GM20431 (cell line): Measurements from ENCODE around the gene PRMT5.

Experiments used
- in situ Hi-C: fragments of 300-500 bp; cut with MseI, MboI; formaldehyde crosslinking; loops from one replicate; pipeline ENCODE4 v1.15.0; 2020; ENCODE audit warnings: low sequenced_read_pairs; ENCODE audit not compliant: unreplicated experiment

PRMT5 gene

DNA sequence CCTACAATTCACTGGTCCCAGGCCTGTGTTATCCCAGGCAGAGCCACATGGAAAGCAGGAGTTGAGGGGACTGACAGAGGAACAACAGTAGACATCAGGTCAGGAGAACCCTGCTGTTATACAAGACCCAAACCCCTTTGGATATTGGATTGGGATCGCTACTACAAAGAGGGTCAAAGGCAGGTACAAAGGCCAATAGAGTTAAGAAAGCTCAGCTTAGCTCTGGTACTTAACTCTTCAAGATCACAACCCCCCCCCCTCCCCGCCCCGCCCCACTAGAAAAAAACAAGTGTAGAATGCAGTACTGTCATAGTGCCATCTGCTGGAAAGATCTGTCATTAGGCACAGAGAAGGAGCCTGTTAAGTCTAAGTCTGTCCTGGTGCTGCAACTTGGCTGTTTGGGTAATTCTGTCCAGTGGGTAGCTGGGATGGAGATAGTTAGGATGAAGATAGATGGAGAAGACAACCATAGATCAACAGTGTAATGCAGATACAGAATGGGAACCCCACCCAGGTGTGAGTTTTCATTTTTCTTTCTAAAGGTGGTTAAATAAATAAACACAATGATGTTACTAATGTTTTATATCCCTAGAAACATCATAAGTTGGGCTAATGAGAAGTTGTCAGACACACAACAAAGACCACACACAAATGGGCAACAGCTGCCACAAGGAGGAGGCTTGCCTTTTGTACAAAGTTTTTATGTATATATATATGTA is 28.9 kb downstream of the PRMT5 start:
- in situ Hi-C loops, result no loop called here

DNA sequence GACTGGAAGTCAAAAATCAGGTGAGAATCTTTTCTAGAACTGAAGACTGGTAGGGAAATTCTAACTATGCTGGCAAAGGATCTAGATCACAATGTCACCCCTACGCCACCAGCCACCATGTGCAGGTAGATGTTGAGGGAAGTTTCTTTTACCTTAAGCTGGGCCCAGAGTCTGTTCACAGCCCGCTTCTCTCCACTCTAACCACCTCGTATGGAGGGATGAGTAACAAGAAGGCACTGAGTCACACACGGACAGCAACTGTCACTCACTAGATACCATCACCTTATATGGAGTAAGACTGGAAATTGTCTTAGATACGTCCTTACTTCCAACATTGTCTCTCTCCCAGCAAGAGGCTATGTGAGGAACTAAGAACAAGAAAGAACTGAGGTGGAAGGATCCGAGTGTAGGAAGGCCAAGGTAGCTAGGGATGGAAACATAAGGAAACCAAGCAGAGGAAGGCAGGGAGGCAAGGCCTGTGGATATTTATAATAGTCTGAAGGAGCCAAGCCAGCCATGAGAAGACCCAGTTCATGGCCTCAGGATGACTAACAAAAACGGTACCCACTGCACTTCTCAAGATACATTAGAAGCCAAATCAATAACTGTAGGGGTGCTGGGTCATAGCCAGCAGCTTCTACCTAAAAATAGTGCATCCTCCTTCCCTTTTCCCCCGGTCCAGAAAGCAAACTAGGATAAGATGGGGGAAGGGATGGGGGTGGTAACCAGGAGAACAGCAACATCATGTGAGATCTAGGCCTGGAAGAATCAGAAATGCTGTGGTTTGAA is 30.7 kb downstream of the PRMT5 start:
- in situ Hi-C loops, result no loop called here

DNA sequence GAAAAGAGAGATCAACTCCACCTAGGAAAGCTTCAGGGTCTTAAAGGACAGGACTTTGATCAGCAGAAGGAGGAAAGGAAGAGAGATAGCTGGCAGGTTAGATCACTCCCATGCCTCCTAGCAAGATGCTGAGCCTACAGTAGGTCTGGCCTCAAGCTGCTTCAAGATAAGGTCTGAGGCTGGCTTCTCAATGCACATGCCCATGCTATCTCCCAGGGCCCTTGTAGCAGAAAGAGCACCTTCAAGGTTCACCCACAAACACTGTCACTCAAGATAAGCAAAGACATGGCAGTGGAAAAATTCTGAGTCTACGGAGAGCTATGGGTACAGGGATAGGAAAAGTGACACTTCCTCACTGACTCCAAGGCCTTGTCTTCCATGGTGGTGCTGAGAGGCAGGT is 31.8 kb downstream of the PRMT5 start:
- in situ Hi-C loops, result no loop called here

DNA sequence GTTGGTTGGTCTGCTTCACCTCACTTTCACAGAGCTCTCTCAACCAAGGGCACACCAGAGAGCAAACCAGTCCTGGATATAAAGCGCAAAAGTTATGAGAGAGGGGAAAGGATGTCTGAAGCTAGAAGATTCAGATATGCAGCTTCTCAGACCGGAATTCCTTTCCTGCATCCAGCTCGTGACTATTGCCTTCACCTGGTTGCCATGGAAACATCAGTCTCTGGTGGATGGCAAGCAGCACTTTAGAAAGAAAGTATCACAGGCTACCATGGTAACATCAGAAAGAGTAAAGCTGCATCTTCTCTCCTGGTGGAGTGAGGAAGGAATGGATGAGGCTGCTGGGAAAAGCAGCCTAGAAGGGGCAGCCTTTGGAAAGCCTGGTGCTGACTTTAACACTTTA is 32.4 kb downstream of the PRMT5 start:
- in situ Hi-C loops, result no loop called here

DNA sequence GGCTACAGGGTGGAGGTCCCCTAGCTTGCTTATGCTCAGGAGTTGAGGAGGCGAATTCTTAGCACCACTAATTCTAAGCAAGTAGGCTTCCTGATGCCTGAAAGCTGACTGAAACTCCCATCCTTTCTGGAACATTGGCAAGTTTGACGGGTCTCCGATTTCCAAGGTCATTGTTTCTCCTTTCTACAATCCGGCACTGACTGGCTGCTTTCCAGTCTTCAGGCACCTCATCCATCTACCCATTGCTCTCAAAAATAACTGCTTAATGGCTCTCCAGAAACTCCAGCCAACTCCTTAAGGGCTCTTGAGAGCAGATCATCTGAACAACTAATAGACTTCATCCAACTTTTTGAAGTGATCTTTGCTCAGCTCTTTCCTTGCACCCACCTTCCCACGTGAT is 32.8 kb downstream of the PRMT5 start:
- in situ Hi-C loops, result no loop called here

DNA sequence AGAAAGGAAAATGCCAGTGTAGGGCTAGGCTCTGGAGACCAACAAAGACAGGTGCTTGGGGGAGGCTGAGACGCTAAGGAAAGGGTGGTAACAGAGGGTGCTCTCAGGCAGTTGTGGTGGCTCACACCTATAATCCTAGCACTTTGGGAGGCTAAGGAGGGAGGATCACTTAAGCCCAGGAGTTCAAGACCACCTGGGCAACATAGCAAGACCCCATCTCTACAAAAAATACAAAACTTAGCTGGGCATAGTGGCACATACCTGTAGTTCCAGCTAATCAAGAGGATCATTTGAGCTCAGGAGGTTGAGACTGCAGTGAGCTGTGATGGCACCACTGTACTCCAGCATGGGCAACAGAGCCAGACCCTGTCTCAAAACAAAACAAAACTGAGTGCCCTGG is 33.8 kb downstream of the PRMT5 start:
- in situ Hi-C loops, result no loop called here

DNA sequence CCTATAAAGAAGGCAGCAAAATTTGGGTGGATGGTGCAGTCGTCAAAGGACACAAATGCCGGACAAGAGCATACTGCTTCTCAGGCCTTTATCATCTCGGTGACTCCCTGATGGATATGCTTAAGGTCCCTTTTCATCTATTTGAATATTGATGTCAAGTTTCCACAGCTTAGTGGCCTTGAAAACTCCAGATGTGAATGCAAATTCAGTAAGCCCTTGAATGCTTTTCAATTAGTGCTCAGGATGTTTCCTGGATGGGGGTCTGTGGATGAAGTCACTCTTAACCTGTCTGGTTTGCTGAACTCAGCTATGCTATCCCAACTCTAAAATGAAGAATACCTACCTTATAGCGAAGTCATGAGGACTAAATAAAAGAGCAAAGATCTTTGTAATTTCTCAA is 35.5 kb downstream of the PRMT5 start:
- in situ Hi-C loops, result no loop called here

DNA sequence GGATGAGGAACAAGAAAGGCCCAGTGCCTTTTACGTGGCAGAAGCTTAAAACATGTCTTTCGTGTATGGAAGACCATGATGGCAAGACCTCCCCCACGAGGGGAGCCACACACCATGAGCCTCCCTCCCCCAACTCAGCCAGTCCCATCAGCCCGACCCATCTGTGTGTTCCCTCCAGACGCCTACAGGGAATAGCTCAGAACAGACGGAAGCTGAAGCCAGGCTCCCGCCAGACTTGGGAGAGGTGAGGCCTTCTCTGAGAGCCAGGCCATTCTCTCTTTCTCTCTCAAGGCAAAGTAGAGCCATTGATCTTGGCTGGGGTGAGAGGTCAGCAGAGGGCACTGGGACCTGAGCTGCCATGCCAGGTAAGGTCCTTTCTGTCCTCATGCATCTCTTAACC is 36.7 kb downstream of the PRMT5 start:
- in situ Hi-C loops, result no loop called here

DNA sequence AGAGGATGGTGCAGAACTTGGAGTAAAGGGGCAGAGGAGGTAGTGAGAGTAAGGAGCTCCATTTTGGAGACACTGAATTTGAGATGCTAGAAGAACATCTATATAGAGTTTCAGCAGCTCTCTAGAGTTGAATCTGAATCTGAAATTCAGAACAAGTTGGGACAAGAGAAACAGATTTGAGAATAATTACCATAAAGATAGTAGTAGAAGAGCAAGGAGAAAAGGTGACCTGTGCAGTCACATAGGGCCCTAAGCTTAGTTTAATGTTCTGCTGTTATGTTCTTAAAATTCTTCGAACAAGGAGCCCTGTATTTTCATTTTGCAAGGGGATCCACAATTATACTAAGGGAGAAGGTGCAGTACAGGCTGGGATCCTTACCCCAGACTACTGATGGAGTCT is 38.8 kb downstream of the PRMT5 start:
- in situ Hi-C loops, result no loop called here

DNA sequence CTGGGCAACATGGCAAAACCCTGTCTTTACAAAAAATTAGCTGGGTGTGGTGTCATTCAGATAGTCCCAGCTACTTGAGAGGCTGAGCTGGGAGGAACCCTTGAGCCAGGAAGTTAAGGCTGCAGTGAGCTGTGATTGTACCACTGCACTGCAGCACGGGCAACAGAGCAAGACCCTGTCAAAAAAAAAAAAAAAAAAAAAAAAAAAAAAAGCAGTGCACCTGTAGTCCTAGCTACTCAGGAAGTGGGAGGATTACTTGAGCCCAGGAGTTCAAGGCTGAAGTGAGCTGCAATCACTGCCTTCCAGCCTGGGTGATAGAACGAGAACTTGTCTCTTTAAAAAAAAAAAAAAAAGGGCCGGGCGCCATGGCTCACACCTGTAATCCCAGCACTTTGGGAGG is 40.5 kb downstream of the PRMT5 start:
- in situ Hi-C loops, result no loop called here

DNA sequence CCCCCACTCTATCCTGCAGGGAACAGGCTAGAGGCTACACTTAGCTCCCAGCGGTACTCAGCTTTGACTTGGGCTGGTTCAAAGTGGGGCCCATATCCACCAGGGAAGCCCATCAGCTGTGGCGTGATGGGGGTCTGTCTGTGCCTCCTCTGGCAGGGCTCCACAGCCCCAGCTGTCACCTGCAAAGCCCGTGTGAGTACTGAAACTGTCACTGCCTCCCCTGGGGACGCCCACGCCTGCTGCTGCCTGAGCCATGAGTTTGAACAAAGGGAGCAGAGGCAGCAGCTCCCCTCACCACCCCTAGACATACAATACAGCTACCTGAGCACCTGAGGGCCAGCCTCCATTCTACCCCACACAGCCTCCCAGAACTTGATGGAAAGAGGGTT is 41.2 kb downstream of the PRMT5 start:
- in situ Hi-C loops, result no loop called here

DNA sequence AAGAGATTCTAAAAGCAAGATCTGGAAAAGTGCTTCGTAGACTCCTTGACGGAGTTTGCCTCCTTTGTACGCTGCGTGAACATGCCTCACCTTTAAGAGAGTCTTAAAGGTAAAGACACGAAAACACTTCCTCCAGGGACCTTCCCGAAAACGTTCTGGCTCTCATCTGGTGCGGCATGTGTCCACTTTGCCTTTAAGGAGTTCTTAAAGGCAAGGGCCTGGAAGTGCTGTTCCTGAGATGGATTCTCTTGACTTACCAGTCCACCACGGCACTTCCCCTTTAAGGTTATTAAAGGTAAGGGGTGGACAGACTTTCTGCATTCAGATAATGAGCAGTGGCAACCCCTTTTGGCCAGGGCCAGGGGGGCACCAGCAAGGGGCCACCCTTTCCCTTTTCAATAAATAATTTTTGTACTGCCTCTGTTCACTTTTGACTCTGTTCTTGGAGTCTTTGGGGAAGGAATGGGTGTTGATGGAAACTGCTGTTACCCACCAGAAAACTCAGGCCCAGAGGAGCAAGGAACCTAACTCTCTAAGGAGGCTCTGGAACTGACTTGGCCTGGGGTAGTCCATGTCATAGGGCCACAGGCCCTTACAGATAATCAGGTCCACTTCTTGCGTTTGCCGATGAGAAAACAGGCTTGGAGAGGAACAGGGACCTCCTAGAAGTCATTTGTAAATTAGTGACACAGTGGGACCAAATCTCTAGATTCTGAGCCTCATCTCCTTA is 41.8 kb downstream of the PRMT5 start:
- in situ Hi-C loops, result no loop called here

DNA sequence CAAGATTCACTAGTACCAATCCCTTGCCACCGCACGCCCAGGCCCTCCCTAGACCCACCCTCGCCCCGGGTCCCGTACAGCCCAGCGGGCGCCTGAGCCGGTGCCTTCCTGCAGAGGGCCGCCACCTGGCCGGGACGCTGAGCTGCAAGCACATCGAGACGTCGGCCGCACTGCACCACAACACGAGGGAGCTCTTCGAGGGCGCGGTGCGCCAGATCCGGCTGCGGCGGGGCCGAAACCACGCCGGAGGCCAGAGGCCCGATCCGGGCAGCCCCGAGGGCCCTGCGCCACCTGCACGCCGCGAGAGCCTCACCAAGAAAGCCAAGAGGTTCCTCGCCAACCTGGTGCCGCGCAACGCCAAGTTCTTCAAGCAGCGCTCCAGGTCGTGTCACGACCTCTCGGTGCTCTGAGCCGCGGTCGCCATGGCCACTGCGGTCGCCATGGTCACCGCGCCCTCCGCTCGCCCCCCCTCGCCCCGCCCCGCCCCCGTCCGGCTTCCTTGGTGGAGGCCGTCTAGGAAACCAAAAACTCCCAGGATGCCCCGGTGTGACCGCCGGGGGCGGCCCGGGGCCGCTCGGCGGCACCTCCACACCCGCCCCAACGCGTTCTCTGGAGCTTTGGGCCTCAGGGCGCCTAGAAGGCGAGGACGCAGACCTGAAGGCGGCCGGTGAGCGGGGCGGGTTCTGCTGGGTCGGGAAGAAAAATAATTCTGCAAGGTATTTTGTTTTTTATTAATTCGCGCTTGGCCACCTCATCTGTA is 42.5 kb downstream of the PRMT5 start:
- in situ Hi-C loops, result no loop called here

DNA sequence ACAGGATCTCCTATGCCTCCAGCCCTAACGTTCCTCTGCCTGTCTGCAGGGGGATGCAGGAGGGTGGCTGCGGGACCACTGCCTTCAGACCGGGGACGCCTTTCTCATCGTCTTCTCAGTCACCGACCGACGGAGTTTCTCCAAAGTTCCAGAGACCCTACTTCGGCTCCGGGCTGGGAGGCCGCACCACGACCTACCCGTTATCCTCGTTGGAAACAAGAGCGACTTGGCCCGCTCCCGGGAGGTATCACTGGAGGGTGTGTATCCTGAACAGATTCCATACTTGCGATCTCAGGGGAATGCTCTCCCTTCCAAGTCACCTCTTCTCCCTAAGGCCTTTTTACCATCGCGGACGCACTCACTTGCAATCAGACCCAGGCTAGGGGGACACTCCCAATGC is 43.2 kb downstream of the PRMT5 start:
- in situ Hi-C loops, result no loop called here

DNA sequence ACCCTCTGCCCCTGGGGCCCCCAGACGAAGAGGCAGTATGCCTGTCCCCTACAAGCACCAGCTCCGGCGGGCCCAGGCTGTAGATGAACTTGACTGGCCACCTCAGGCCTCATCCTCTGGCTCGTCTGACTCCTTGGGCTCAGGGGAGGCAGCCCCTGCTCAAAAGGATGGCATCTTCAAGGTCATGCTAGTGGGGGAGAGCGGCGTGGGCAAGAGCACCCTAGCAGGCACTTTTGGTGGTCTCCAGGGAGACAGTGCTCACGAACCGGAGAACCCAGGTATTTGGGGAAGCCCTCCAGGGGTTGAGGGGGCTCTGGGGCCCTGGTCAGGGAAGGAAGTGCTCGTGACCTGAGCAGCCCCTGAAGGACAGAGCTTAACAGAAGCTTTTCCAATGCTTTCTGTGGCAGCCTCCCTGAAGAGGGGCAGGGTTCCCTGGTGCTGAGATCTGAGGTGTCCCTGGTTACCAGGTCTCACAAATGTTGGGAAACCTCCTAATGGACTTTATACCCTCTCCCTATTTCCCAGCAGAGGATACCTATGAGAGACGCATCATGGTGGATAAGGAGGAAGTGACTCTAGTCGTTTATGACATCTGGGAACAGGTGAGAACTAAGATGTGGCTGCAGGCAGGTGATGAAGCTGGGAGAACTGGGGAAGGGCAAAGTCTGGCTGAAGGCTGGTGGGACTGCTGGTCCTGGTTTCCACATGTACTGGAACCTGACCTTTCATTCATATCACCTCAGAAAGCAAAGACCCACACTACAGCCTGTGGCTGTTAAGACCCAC is 44.2 kb downstream of the PRMT5 start:
- in situ Hi-C loops, result no loop called here

DNA sequence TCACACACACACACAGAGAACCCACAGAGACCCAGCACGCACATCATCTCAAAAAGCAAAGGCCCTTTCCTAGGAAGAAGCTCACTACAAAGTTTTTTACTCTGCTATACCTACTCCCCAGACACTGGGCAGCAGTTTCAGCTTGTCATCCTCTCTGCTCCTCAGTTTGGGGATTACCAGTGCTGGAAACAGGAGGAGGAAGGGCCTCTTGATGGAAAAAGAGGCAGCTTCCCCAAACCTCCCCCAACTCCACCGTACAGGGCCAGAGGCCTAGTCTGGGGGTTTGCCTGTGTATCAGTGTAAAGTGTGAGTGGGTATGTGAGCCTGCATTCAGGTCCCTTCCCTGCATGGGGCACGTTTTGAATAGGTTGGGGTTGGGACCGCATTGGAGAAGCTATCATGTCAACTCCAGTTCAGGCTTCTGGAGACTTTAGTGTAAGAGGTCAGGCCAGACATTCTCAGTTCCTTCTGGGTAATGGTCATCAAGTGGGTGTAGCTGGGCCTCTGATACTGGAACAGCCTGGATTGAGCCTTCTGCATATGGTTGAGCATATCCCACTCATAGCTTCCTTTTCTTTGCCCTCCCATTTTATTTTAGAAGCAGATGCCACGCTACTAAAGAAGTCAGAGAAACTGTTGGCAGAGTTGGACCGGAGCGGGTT is 45.0 kb downstream of the PRMT5 start:
- in situ Hi-C loops, result no loop called here

DNA sequence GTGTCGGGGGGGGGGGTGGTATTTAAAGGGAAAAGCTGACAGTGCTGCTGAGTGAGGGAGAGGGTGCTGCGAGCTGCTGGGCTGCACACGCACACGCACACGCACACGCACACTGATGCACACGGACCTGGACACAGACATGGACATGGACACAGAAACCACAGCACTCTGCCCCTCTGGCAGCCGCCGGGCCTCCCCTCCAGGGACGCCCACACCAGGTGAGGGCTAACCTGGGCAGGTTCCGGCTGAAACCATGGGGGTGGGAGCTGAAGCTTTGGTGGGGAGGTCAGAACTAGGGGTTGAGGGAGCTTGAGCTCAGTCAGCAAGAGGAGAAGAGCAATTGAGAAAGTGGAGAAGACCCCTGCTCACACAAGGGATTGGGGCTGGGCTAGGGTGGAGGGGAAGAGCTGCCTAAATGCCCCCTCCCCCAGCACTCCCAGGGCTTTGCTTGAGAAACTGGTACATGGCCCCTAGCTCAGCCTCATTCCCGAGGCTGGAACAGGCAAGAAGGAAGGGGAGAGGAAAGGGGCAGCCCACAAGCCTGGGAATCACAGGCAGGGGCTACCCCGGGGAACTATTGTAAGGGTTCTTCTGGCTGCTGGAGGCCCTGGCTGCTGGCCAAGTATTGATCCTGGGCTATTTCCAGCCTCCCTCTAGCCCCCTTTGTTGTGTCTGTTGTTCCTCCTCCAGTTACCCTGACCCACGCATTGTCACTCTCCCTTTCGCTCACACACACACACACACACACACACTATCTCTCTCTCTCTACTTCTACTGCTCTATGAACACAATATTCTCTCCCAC is 45.8 kb downstream of the PRMT5 start, which contains the start of gene REM2:
TSS of gene REM2 (plus strand) at position 50 of the 804 bp plus-strand sequence. CDS start at position 116, 66 bp downstream.
- in situ Hi-C loops, result no loop called here

DNA sequence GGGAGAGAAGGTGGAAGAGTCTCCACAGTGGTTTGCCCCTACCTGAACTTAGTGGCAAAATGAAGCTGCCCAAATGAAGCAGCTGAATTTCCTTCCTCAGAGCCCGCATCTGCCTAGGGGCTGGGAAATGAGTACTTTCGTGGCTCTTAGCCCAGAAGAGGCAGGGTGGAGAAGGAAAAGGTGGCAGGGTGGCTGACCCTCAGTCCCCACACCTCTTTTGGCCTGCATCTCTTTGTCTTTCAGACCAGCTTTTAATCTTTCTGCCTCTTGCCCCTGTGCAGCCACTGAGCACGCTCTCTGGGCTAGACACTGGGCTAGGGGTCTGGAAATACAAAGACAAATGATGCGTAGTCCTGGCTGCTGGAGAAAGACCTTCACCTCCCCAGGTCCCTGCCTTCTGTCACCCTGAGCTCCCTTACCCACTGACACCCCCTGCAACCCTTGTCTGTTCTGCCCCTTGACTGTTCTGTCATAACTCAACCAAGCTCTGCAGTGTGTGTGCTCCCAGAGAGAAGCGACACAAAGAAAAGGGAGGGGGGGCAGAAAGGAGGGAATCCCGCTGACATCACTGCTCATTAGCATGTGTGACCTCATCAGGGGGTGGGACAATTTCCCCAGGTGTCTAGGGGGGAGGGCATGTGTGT is 46.5 kb downstream of the PRMT5 start:
- in situ Hi-C loops, result no loop called here
